Osteocyte (in vitro differentiated cells): ENCODE data around the gene PEX6. TPM values are rescaled to one million over a fixed set of nuclear protein-coding genes. Genes with fewer than 3 reads are reported as not detected.

Source experiments
- DNase-seq: peaks from one replicate; pipeline ENCODE4 v3.0.0; 2021; ENCODE audit warnings: mixed read lengths; ENCODE audit not compliant: unreplicated experiment; ENCODE audit errors: extremely low spot score
- H3K27ac Mint-ChIP-seq: one replicate; pipeline ENCODE4 v1.8.0; 2021; ENCODE audit warnings: mild to moderate bottlenecking, mixed read lengths; ENCODE audit not compliant: unreplicated experiment
- H3K27me3 Mint-ChIP-seq: one replicate; pipeline ENCODE4 v1.8.0; 2021; ENCODE audit warnings: mixed read lengths; ENCODE audit not compliant: unreplicated experiment
- H3K36me3 Mint-ChIP-seq: one replicate; pipeline ENCODE4 v1.8.0; 2021; ENCODE audit warnings: mixed read lengths; ENCODE audit not compliant: unreplicated experiment
- H3K4me1 Mint-ChIP-seq: one replicate; pipeline ENCODE4 v1.8.0; 2021; ENCODE audit warnings: mixed read lengths; ENCODE audit not compliant: unreplicated experiment
- H3K4me3 Mint-ChIP-seq: one replicate; pipeline ENCODE4 v1.8.0; 2021; ENCODE audit warnings: mild to moderate bottlenecking, moderate library complexity, mixed read lengths; ENCODE audit not compliant: unreplicated experiment
- H3K9me3 Mint-ChIP-seq: one replicate; pipeline ENCODE4 v1.8.0; 2021; ENCODE audit warnings: mixed read lengths; ENCODE audit not compliant: unreplicated experiment
- CTCF ChIP-seq: fragments of 200-600 bp; sonication (generic); IDR thresholded peaks from 2 replicates; pipeline ENCODE4 v1.5.0; 2021; ENCODE audit warnings: antibody characterized with exemption, mild to moderate bottlenecking, moderate library complexity
- total RNA-seq: library from RNA; stranded (reverse); gene quantifications from 2 replicates; pipeline ENCODE4 v1.2.1, GENCODE V29; 2021

Gene PEX6
- total RNA-seq, 1 donor from 2014 or later, result 27.1 TPM

GRCh38 chr6:42933205-42933604 is 45.8 kb downstream of the PEX6 start:
- H3K9me3 Mint-ChIP-seq, result no peaks in the 10 kb centered on the region
- H3K4me3 Mint-ChIP-seq, result no peak overlapping the region
- peaks cover 18% of the 10 kb centered on the region for H3K36me3 Mint-ChIP-seq
- DNase-seq, result no peak
- H3K27me3 Mint-ChIP-seq, result no peaks in the 10 kb centered on the region
- peaks cover 33% of the 10 kb centered on the region for H3K4me1 Mint-ChIP-seq
- TF ChIP-seq CTCF, result no peak
- no peak overlapping the region for H3K27ac Mint-ChIP-seq

- H3K27me3 Mint-ChIP-seq, result no peaks in the 10 kb centered on the region
- no peak for DNase-seq
- H3K4me3 Mint-ChIP-seq, result no peak overlapping the region
- H3K27ac Mint-ChIP-seq, result peak overlapping the region; percentile 2
- peaks cover 13% of the 10 kb centered on the region for H3K36me3 Mint-ChIP-seq
- no peak for TF ChIP-seq CTCF
- peaks cover 33% of the 10 kb centered on the region for H3K4me1 Mint-ChIP-seq
- H3K9me3 Mint-ChIP-seq, result no peaks in the 10 kb centered on the region
Observed at GRCh38 chr6:42932412-42932811, 46.6 kb downstream of the PEX6 start.

- Mint-ChIP-seq H3K4me3 (peak overlapping the region; percentile 98), H3K4me1 (peaks cover 33% of the 10 kb centered on the region), H3K27ac (peak overlapping the region; percentile 97), H3K9me3 (no peaks in the 10 kb centered on the region), H3K36me3 (peaks cover 2% of the 10 kb centered on the region), H3K27me3 (no peaks in the 10 kb centered on the region)
- no peak for DNase-seq
- no peak for TF ChIP-seq CTCF
Observed at GRCh38 chr6:42929821-42930360, 49.1 kb downstream of the PEX6 start.

- TF ChIP-seq CTCF, result no peak
- Mint-ChIP-seq H3K4me3 (peak within 1 kb of the TSS; percentile 98), H3K36me3 (peaks cover 2% of the 10 kb centered on the region), H3K27ac (peak within 1 kb of the TSS; percentile 97), H3K9me3 (no peaks in the 10 kb centered on the region), H3K4me1 (peaks cover 33% of the 10 kb centered on the region), H3K27me3 (no peaks in the 10 kb centered on the region)
- DNase-seq, result peak; percentile 96
Observed at GRCh38 chr6:42928986-42929820, 49.8 kb downstream of the PEX6 start, which contains the start of gene CNPY3. CNPY3 (plus strand) TSS chr6:42929480; CDS start chr6:42929571, 91 bp downstream.

GRCh38 chr6:42925248-42925857 is 53.6 kb downstream of the PEX6 start:
- Mint-ChIP-seq H3K27me3 (no peaks in the 10 kb centered on the region), H3K4me3 (no peak overlapping the region), H3K4me1 (peaks cover 11% of the 10 kb centered on the region), H3K9me3 (no peaks in the 10 kb centered on the region), H3K27ac (no peak overlapping the region), H3K36me3 (no peaks in the 10 kb centered on the region)
- DNase-seq, result no peak
- no peak for TF ChIP-seq CTCF
